HepG2 (cell line): ENCODE measurements around the gene UBQLN4. TPM values are rescaled to one million over a fixed set of nuclear protein-coding genes. Genes with fewer than 3 reads are reported as not detected.

ENCODE experiments used
- ATF5 ChIP-seq: sonication (generic); formaldehyde crosslinking; IDR thresholded peaks from 2 replicates; pipeline ENCODE4 v1.4.0; 2020; ENCODE audit warnings: mild to moderate bottlenecking, low read depth, missing genetic modification reagents
- DMTF1 ChIP-seq: sonication (generic); formaldehyde crosslinking; IDR thresholded peaks from 2 replicates; pipeline ENCODE4 v1.4.0; 2020; ENCODE audit warnings: mild to moderate bottlenecking, missing genetic modification reagents
- EED ChIP-seq: sonication (generic); formaldehyde crosslinking; IDR thresholded peaks from 2 replicates; pipeline ENCODE4 v1.5.0; 2020; ENCODE audit warnings: mild to moderate bottlenecking, missing genetic modification reagents
- FOXM1 ChIP-seq: sonication (generic); formaldehyde crosslinking; IDR thresholded peaks from 2 replicates; pipeline ENCODE4 v1.5.0; 2020; ENCODE audit warnings: missing genetic modification reagents
- HMG20A ChIP-seq: IDR thresholded peaks from 2 replicates; pipeline ENCODE4 v1.6.1; 2016; ENCODE audit warnings: borderline replicate concordance
- JUN ChIP-seq: sonication (generic); formaldehyde crosslinking; IDR thresholded peaks from 2 replicates; pipeline ENCODE4 v1.4.0; 2020; ENCODE audit warnings: mild to moderate bottlenecking, missing genetic modification reagents
- KLF11 ChIP-seq: IDR thresholded peaks from 2 replicates; pipeline ENCODE4 v1.6.1; 2016; ENCODE audit warnings: missing compliant biosample characterization
- KLF6 ChIP-seq: IDR thresholded peaks from 2 replicates; pipeline ENCODE4 v1.8.0; 2016; ENCODE audit warnings: missing biosample characterization, missing genetic modification reagents
- MATR3 ChIP-seq: sonication (generic); formaldehyde crosslinking; IDR thresholded peaks from 2 replicates; pipeline ENCODE4 v1.4.0; 2020; ENCODE audit warnings: missing genetic modification reagents
- MLLT10 ChIP-seq: sonication (generic); formaldehyde crosslinking; IDR thresholded peaks from 2 replicates; pipeline ENCODE4 v1.4.0; 2020; ENCODE audit warnings: missing genetic modification reagents
- NFE2 ChIP-seq: sonication (generic); formaldehyde crosslinking; IDR thresholded peaks from 2 replicates; pipeline ENCODE4 v1.4.0; 2020; ENCODE audit warnings: missing genetic modification reagents
- NR3C1 ChIP-seq: sonication (generic); formaldehyde crosslinking; IDR thresholded peaks from 2 replicates; pipeline ENCODE4 v1.4.0; 2020; ENCODE audit warnings: missing genetic modification reagents
- SOX13 ChIP-seq, 3 experiments: fragments of 450-650 bp in 1 of 3; sonication (generic) in 1 of 3; formaldehyde crosslinking in 1 of 3; IDR thresholded peaks in 2 of 3; conservative IDR thresholded peaks in 1 of 3; 2 replicates each; pipeline versions ENCODE4 v1.5.0 to v1.6.1; 2016 to 2020; ENCODE audit warnings: antibody characterized with exemption in 1 of 3, mild to moderate bottlenecking in 1 of 3, missing compliant biosample characterization in 1 of 3, missing genetic modification reagents in 1 of 3, moderate library complexity in 1 of 3
- TERF1 ChIP-seq: sonication (generic); formaldehyde crosslinking; IDR thresholded peaks from 2 replicates; pipeline ENCODE4 v1.8.0; 2022; ENCODE audit warnings: mild to moderate bottlenecking, missing genetic modification reagents, moderate library complexity
- TP53 ChIP-seq: sonication (generic); formaldehyde crosslinking; conservative IDR thresholded peaks from 2 replicates; pipeline ENCODE4 v1.4.0; 2020; ENCODE audit warnings: missing genetic modification reagents
- ZNF30 ChIP-seq: sonication (generic); formaldehyde crosslinking; IDR thresholded peaks from 2 replicates; pipeline ENCODE4 v1.5.0; 2020; ENCODE audit warnings: mild to moderate bottlenecking, missing genetic modification reagents
- polyA plus RNA-seq, 8 experiments: library from polyadenylated mRNA; depleted of rRNA in 3 of 8; stranded (reverse) in 7 of 8; unstranded in 1 of 8; fragments of >200 nt; fragmentation: Illumina TruSeq in 4 of 8; extraction: Trizol in 4 of 8; gene quantifications; 2 replicates each; pipeline versions ENCODE4 v1.2.1 to v1.2.3, GENCODE V29; 2011 to 2016; ENCODE audit warnings: low read depth in 4 of 8, missing spikeins in 1 of 8, mixed read lengths in 1 of 8; ENCODE audit not compliant: insufficient read depth in 1 of 8
- total RNA-seq, 5 experiments: library from RNA; depleted of rRNA; stranded (reverse); fragments of >200 nt; fragmentation: Illumina TruSeq; extraction: Trizol; gene quantifications; 2 replicates each; pipeline ENCODE4 v1.2.3, GENCODE V29; 2016; ENCODE audit warnings: low read depth in 1 of 5
- TF ChIP-seq, protein P1 (sequence below): sonication (generic); formaldehyde crosslinking; IDR thresholded peaks from 2 replicates; pipeline ENCODE4 v1.9.0; 2021; ENCODE audit warnings: missing genetic modification reagents, mild to moderate bottlenecking, borderline replicate concordance
- TF ChIP-seq, protein P2 (sequence below): sonication (generic); formaldehyde crosslinking; IDR thresholded peaks from 2 replicates; pipeline ENCODE4 v1.8.0; 2022; ENCODE audit warnings: missing genetic modification reagents, low read depth, mild to moderate bottlenecking, borderline replicate concordance
- TF ChIP-seq, protein P3 (sequence below): sonication (generic); formaldehyde crosslinking; IDR thresholded peaks from 2 replicates; pipeline ENCODE4 v1.5.0; 2020; ENCODE audit warnings: missing genetic modification reagents, mild to moderate bottlenecking, borderline replicate concordance
- TF ChIP-seq, protein P4 (sequence below): IDR thresholded peaks from 2 replicates; pipeline ENCODE4 v1.6.1; 2016; ENCODE audit warnings: low read depth, control low read depth

UBQLN4 gene
- total and polyA plus RNA-seq, 2 of the 13 experiments (the other 11 are each of a cell fraction or from before 2014, with no cell fraction given), result 31.5 to 39.8 TPM

DNA sequence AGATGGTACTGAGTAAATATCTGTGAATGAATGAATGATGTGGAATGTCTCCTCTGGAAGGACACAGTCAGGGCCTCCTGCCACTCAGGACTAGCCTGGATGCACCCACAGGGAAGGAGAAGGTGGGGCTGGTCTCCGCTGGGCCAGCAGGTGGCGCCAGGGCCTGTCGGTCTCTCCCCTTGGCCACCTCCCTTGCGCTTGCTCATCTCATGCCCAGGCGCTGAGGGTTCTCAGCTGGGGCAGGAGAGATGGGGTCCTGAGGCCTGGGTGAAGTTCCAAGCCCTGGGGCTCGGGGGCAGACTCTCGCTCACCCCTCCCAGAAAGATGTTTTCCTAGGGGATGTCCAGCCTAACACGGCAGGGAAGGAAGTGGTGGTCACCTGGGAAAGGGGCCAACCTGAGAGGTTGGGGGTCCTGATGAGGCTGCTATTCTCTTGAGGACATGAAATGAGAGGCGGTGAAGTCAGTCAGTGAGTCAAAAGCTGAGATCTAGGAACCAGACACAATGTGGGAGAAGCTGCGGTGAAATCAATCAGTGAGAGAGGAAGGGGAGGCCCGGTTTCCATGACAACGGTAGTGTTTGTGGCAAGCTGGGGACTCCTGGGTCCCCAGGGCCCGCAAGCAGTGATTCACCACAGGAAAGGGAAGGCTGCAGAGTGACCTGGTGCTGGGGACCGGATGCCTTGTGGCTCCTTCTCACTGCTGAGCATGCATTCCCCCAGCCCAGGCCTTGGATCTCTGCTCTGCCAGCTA, 43.2 kb upstream of the UBQLN4 start (continued):
- TF ChIP-seq, protein P1, sequence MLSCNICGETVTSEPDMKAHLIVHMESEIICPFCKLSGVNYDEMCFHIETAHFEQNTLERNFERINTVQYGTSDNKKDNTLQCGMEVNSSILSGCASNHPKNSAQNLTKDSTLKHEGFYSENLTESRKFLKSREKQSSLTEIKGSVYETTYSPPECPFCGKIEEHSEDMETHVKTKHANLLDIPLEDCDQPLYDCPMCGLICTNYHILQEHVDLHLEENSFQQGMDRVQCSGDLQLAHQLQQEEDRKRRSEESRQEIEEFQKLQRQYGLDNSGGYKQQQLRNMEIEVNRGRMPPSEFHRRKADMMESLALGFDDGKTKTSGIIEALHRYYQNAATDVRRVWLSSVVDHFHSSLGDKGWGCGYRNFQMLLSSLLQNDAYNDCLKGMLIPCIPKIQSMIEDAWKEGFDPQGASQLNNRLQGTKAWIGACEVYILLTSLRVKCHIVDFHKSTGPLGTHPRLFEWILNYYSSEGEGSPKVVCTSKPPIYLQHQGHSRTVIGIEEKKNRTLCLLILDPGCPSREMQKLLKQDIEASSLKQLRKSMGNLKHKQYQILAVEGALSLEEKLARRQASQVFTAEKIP (CRISPR knock-in tag), result no peak
- TF ChIP-seq MATR3 (CRISPR knock-in tag) (no peak), EED (CRISPR knock-in tag) (no peak), MLLT10 (no peak), SOX13 (IDR thresholded peaks at IDR 0.05) (no peak), SOX13 (CRISPR knock-in tag; conservative IDR thresholded peaks at IDR 0.05 in 1 of 2, IDR thresholded peaks at IDR 0.05 in 1 of 2) (peak in 1 of 2 experiments; percentile 42; a peak in 1 of 4 replicates), KLF6 (CRISPR knock-in tag) (no peak; the same call in 1 of the 2 replicates), ZNF30 (CRISPR knock-in tag) (no peak), KLF11 (no peak), ATF5 (no peak), FOXM1 (CRISPR knock-in tag) (no peak), NFE2 (CRISPR knock-in tag) (no peak), NR3C1 (no peak), HMG20A (CRISPR knock-in tag) (no peak), TP53 (CRISPR knock-in tag) (no peak), DMTF1 (CRISPR knock-in tag) (no peak), JUN (CRISPR knock-in tag) (peak; percentile 76; the same call in 1 of the 2 replicates), TERF1 (CRISPR knock-in tag) (0 out of 2 replicates have a peak, but pooled peaks have one; percentile 46)
- TF ChIP-seq, protein P2, sequence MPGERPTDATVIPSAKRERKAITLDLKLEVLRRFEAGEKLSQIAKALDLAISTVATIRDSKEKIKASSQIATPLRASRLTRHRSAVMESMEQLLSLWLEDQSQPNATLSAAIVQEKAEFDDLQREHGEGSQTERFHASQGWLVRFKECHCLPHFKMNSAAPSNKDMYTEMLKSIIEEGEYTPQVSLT, result no peak
- TF ChIP-seq, protein P3, sequence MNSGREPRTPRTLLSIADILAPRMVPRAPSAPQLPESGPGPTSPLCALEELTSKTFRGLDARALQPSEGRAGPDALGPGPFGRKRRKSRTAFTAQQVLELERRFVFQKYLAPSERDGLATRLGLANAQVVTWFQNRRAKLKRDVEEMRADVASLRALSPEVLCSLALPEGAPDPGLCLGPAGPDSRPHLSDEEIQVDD, result no peak
- TF ChIP-seq, protein P4, sequence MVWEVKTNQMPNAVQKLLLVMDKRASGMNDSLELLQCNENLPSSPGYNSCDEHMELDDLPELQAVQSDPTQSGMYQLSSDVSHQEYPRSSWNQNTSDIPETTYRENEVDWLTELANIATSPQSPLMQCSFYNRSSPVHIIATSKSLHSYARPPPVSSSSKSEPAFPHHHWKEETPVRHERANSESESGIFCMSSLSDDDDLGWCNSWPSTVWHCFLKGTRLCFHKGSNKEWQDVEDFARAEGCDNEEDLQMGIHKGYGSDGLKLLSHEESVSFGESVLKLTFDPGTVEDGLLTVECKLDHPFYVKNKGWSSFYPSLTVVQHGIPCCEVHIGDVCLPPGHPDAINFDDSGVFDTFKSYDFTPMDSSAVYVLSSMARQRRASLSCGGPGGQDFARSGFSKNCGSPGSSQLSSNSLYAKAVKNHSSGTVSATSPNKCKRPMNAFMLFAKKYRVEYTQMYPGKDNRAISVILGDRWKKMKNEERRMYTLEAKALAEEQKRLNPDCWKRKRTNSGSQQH (CRISPR knock-in tag), result no peak
